Measurements from ENCODE around the gene ADGRL2. TPM values are rescaled to one million over a fixed set of nuclear protein-coding genes. Genes with fewer than 3 reads are reported as not detected.
A peak's percentile ranks its signal among the peaks of the same experiment; 100 is the strongest.

The ADGRL2 gene
- total and polyA plus RNA-seq, 2 experiments from 2014 or later = 45.1 to 139 TPM

DNA sequence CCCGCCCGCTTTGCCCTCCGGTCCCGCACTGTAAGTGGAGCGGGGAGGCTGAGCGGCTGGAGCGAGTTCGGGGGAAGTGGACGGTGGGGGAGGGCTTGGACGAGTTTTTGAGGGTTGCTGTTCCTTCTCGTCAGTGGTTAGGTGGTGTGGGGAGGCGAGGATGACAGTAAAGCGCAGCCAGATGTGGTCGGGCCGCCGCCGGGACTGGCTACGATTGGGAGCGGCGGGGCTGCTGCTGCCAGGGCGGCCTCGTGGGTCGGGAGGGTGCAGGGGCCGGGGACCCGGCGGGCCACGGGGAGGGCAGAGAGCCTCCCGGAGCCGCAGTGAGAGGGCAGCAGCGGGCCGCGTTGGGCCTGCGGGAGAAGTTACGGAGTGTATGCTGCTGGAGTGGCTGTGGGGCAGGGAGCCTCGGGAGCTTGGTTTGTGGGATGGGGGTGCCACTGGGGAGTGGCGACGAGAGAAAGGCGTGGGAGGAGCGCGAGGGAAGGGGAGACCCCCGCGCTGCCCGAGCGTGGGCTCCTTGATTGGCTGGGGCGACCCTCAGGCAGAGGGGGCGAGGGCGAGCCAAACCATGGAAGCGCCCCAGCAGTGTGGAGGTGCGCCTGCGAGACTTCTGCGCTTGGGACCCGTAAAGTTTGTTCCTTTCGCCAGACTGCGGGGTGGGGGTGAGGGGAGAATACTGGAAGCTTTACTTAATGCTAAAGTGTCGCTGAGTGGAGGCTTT is 2.1 kb downstream of the ADGRL2 start:
- Histone ChIP-seq H3K36me3 (replicated peaks; ENCODE audit: insufficient read depth, low read depth) (no peaks in the 10 kb centered on the region), H3K9me3 (ENCODE audit: low read depth) (no peaks in the 10 kb centered on the region), H2AFZ (peak overlapping the region; percentile 53), H4K20me1 (ENCODE audit: insufficient read depth, poor library complexity, severe bottlenecking) (peaks cover 27% of the 10 kb centered on the region), H3K27ac (peak overlapping the region; percentile 97), H3K79me2 (peaks cover 66% of the 10 kb centered on the region), H3K27me3 (no peaks in the 10 kb centered on the region), H3K4me1 (ENCODE audit: insufficient read depth) (peaks cover 41% of the 10 kb centered on the region), H3K4me2 (peak overlapping the region; percentile 84), H3K9me2 (replicated peaks; ENCODE audit: insufficient read depth) (no peaks in the 10 kb centered on the region), H3K4me3 (peak overlapping the region; percentile 86)
- under 1% methylated on average over 33 of the region's 55 CpGs for WGBS (ENCODE audit: low lambda C conversion rate, missing lambda C conversion rate)
- TF ChIP-seq, protein P1, sequence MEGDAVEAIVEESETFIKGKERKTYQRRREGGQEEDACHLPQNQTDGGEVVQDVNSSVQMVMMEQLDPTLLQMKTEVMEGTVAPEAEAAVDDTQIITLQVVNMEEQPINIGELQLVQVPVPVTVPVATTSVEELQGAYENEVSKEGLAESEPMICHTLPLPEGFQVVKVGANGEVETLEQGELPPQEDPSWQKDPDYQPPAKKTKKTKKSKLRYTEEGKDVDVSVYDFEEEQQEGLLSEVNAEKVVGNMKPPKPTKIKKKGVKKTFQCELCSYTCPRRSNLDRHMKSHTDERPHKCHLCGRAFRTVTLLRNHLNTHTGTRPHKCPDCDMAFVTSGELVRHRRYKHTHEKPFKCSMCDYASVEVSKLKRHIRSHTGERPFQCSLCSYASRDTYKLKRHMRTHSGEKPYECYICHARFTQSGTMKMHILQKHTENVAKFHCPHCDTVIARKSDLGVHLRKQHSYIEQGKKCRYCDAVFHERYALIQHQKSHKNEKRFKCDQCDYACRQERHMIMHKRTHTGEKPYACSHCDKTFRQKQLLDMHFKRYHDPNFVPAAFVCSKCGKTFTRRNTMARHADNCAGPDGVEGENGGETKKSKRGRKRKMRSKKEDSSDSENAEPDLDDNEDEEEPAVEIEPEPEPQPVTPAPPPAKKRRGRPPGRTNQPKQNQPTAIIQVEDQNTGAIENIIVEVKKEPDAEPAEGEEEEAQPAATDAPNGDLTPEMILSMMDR (IDR thresholded peaks at IDR 0.05; ENCODE audit: poor library complexity) = peak; percentile 50
- TF ChIP-seq EZH2 (IDR thresholded peaks at IDR 0.05; ENCODE audit: borderline replicate concordance) (no peak), EZH2phosphoT487 (IDR thresholded peaks at IDR 0.05; ENCODE audit: low read depth, severe bottlenecking, unreplicated experiment) (no peak)
- DNase-seq (ENCODE audit: low spot score) = peak; percentile 85

DNA sequence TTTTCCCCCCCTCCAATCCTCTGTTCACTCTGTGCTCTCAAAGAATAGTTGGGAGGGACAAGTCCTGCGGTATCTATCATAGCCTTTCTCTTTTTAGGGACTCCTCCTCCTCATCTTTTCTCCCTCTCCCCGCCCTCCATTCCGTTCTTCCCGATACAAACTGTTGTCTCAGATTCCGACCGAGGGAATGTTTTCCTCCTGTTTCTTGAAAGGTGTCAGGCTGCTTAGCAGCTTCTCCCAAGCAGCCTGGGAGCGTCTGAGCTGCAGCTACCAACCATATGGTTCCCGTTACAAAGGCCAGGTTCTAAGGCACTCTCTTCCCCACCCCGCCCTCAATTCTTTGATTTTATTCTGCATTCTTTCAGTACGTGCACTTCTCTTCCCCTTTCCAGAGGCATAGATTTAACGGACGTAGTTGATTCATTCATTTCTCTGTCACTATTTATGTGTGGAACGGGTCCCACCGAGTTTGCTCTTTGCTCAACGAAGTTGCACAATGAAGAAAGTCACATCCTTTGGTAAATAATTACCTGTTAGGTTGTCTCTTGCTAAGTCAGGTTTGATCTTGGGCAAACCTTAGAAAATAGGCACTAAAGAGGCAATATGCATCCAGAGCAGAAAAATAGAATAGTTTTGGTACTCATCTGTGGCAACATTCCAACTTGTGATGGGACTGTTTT is 2.8 kb downstream of the ADGRL2 start:
- Histone ChIP-seq H3K36me3 (replicated peaks; ENCODE audit: insufficient read depth, low read depth) (no peaks in the 10 kb centered on the region), H4K20me1 (ENCODE audit: insufficient read depth, poor library complexity, severe bottlenecking) (peaks cover 32% of the 10 kb centered on the region), H3K4me1 (ENCODE audit: insufficient read depth) (peaks cover 38% of the 10 kb centered on the region), H3K27ac (peak overlapping the region; percentile 97), H3K9me2 (replicated peaks; ENCODE audit: insufficient read depth) (no peaks in the 10 kb centered on the region), H3K9me3 (ENCODE audit: low read depth) (no peaks in the 10 kb centered on the region), H3K4me3 (peak overlapping the region; percentile 86), H3K79me2 (peaks cover 73% of the 10 kb centered on the region), H3K27me3 (no peaks in the 10 kb centered on the region), H2AFZ (peak overlapping the region; percentile 53), H3K4me2 (peak overlapping the region; percentile 84)
- TF ChIP-seq, protein P1 (IDR thresholded peaks at IDR 0.05; ENCODE audit: poor library complexity) = no peak
- TF ChIP-seq EZH2phosphoT487 (IDR thresholded peaks at IDR 0.05; ENCODE audit: low read depth, severe bottlenecking, unreplicated experiment) = no peak
- no peak for TF ChIP-seq EZH2 (IDR thresholded peaks at IDR 0.05; ENCODE audit: borderline replicate concordance)
- WGBS (ENCODE audit: low lambda C conversion rate, missing lambda C conversion rate) = under 1% methylated on average over 15 of the region's 15 CpGs
- peak; percentile 25 for DNase-seq (ENCODE audit: low spot score)

DNA sequence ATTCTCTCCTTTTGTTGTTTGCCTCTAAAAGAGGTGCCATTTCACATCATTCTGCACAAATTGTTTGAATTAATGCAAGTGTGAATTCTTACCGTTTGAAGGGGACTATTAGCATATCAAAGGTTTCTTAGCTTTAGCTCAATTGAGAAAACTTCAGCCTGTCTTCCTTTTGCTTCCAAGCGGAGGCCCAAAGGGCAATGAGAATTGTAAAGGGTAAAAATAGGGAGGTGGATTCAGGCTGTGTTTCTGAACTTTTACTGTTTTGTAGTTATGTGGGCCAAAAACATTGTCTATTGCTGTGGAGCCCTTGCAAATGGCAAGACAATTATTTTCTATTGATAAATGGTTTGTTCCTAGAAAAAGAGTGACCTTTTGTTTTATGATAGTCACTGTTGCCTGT is 3.6 kb downstream of the ADGRL2 start:
- Histone ChIP-seq H3K4me1 (ENCODE audit: insufficient read depth) (peaks cover 35% of the 10 kb centered on the region), H2AFZ (no peak overlapping the region), H3K36me3 (replicated peaks; ENCODE audit: insufficient read depth, low read depth) (no peaks in the 10 kb centered on the region), H3K9me3 (ENCODE audit: low read depth) (no peaks in the 10 kb centered on the region), H3K9me2 (replicated peaks; ENCODE audit: insufficient read depth) (no peaks in the 10 kb centered on the region), H3K27ac (peak overlapping the region; percentile 54), H4K20me1 (ENCODE audit: insufficient read depth, poor library complexity, severe bottlenecking) (peaks cover 39% of the 10 kb centered on the region), H3K79me2 (peaks cover 79% of the 10 kb centered on the region), H3K27me3 (no peaks in the 10 kb centered on the region), H3K4me3 (peak overlapping the region; percentile 86), H3K4me2 (peak overlapping the region; percentile 84)
- TF ChIP-seq, protein P1 (IDR thresholded peaks at IDR 0.05; ENCODE audit: poor library complexity) = no peak
- TF ChIP-seq EZH2phosphoT487 (IDR thresholded peaks at IDR 0.05; ENCODE audit: low read depth, severe bottlenecking, unreplicated experiment) (no peak), EZH2 (IDR thresholded peaks at IDR 0.05; ENCODE audit: borderline replicate concordance) (no peak)
- 23% methylated on average over 2 of the region's 2 CpGs for WGBS (ENCODE audit: low lambda C conversion rate, missing lambda C conversion rate)
- no peak for DNase-seq (ENCODE audit: low spot score)
